ENCODE measurements around the gene GNG14. TPM values are rescaled to one million over a fixed set of nuclear protein-coding genes. Genes with fewer than 3 reads are reported as not detected.

GNG14 gene
- total and polyA plus RNA-seq, 2 of the 13 experiments (the other 11 are each of a cell fraction or from before 2014, with no cell fraction given), result not detected

GRCh38 chr19:12668932-12669269 lies 18.9 kb upstream of the GNG14 start (continued):
- TF ChIP-seq ZNF407 (CRISPR knock-in tag; IDR thresholded peaks at IDR 0.05; ENCODE audit: not compliant biosample characterization), result peak; percentile 29
- peak; percentile 44; the same call in 1 of the 2 replicates for TF ChIP-seq ZNF841 (CRISPR knock-in tag; IDR thresholded peaks at IDR 0.05; ENCODE audit: borderline replicate concordance)
